ENCODE measurements around the gene CUX1. TPM values are rescaled to one million over a fixed set of nuclear protein-coding genes. Genes with fewer than 3 reads are reported as not detected.
"Not testable (repeated sequence)": the region's sequence is repeated elsewhere in the genome, so short reads cannot be mapped to it uniquely, and the experiment has no call there.

CUX1 gene
- total and polyA plus RNA-seq, 9 donors = 42.2 to 151 (median 126) TPM

GRCh38 chr7:101987494-101987893 is 170.1 kb downstream of the CUX1 start:
- 82 to 91% (median 89%) methylated on average over 13 of the region's 13 CpGs for WGBS, 3 donors
- TF ChIP-seq EP300 (IDR thresholded peaks at IDR 0.05) (no peak), CTCF (IDR thresholded peaks at IDR 0.05) (no peak), POLR2A (IDR thresholded peaks at IDR 0.05) (no peak)
- Histone ChIP-seq H3K27ac (no peak overlapping the region), H3K4me1 (ENCODE audit: insufficient read depth) (peaks cover 1% of the 10 kb centered on the region), H3K36me3 (no peaks in the 10 kb centered on the region), H3K4me3 (no peak overlapping the region), H3K9me3 (no peaks in the 10 kb centered on the region), H3K27me3 (no peaks in the 10 kb centered on the region)
- intact Hi-C loops (cut with DNase I) = no loop called here
- DNase-seq = no peak

- intact Hi-C loops (cut with DNase I); H3K9me3 ChIP-seq; H3K27ac ChIP-seq; H3K4me3 ChIP-seq; H3K4me1 ChIP-seq (ENCODE audit: insufficient read depth); H3K36me3 ChIP-seq; H3K27me3 ChIP-seq; DNase-seq: not testable (repeated sequence)
- WGBS, 3 donors = 85 to 91% (median 90%) methylated on average over 10 of the region's 10 CpGs
These were observed 170.6 kb downstream of the CUX1 start for GRCh38 chr7:101988060-101988459.

GRCh38 chr7:101988513-101988912 is 171.1 kb downstream of the CUX1 start:
- Histone ChIP-seq H3K36me3 (no peaks in the 10 kb centered on the region), H3K27me3 (no peaks in the 10 kb centered on the region), H3K27ac (no peak overlapping the region), H3K4me1 (ENCODE audit: insufficient read depth) (peaks cover 1% of the 10 kb centered on the region), H3K9me3 (no peaks in the 10 kb centered on the region), H3K4me3 (no peak overlapping the region)
- TF ChIP-seq CTCF (IDR thresholded peaks at IDR 0.05) (no peak), POLR2A (IDR thresholded peaks at IDR 0.05) (no peak), EP300 (IDR thresholded peaks at IDR 0.05) (no peak)
- WGBS, 3 donors = 95 to 97% (median 96%) methylated on average over 9 of the region's 9 CpGs
- DNase-seq = no peak
- intact Hi-C loops (cut with DNase I) = no loop called here

GRCh38 chr7:101989101-101989500 is 171.7 kb downstream of the CUX1 start:
- 93 to 96% (median 95%) methylated on average over 20 of the region's 20 CpGs for WGBS, 3 donors
- DNase-seq = no peak
- intact Hi-C loops (cut with DNase I) = no loop called here
- H3K27me3 ChIP-seq = no peaks in the 10 kb centered on the region
- H3K9me3 ChIP-seq = no peaks in the 10 kb centered on the region
- no peaks in the 10 kb centered on the region for H3K36me3 ChIP-seq
- H3K27ac ChIP-seq = no peak overlapping the region
- peaks cover 1% of the 10 kb centered on the region for H3K4me1 ChIP-seq (ENCODE audit: insufficient read depth)
- no peak for TF ChIP-seq CTCF (IDR thresholded peaks at IDR 0.05)
- TF ChIP-seq POLR2A (IDR thresholded peaks at IDR 0.05) = no peak
- no peak for TF ChIP-seq EP300 (IDR thresholded peaks at IDR 0.05)
- no peak overlapping the region for H3K4me3 ChIP-seq

GRCh38 chr7:101990811-101991418 is 173.5 kb downstream of the CUX1 start:
- Histone ChIP-seq H3K27me3 (no peaks in the 10 kb centered on the region), H3K4me3 (no peak overlapping the region), H3K36me3 (no peaks in the 10 kb centered on the region), H3K9me3 (no peaks in the 10 kb centered on the region), H3K4me1 (ENCODE audit: insufficient read depth) (peaks cover 1% of the 10 kb centered on the region), H3K27ac (no peak overlapping the region)
- intact Hi-C loops (cut with DNase I) = no loop called here
- no peak for DNase-seq
- WGBS, 3 donors = 94 to 95% (median 94%) methylated on average over 17 of the region's 17 CpGs
- TF ChIP-seq POLR2A (IDR thresholded peaks at IDR 0.05) (no peak), CTCF (IDR thresholded peaks at IDR 0.05) (no peak), EP300 (IDR thresholded peaks at IDR 0.05) (no peak)

Data from ovary (tissue), 9 donors.